ENCODE data around the gene AGBL2. TPM values are rescaled to one million over a fixed set of nuclear protein-coding genes. Genes with fewer than 3 reads are reported as not detected.

The AGBL2 gene
- total RNA-seq, 1 donor from 2014 or later = 1.4 TPM

GRCh38 chr11:47611348-47611794, 103.8 kb downstream of the AGBL2 start:
- peaks cover 4% of the 10 kb centered on the region for H3K36me3 Mint-ChIP-seq (ENCODE audit: low read depth, unreplicated experiment)
- H3K27me3 Mint-ChIP-seq (ENCODE audit: low read depth, unreplicated experiment) = no peaks in the 10 kb centered on the region
- Histone ChIP-seq H3K4me1 (ENCODE audit: insufficient read depth, low read length) (peaks cover 20% of the 10 kb centered on the region), H3K27me3 (ENCODE audit: insufficient read depth, low read length) (no peaks in the 10 kb centered on the region), H3K9ac (ENCODE audit: low read length) (no peak overlapping the region), H3K27ac (ENCODE audit: low read depth, low read length) (no peak overlapping the region), H3K36me3 (ENCODE audit: insufficient read depth, low read length) (no peaks in the 10 kb centered on the region), H3K79me2 (ENCODE audit: insufficient read depth, low read length) (no peaks in the 10 kb centered on the region), H2AFZ (ENCODE audit: low read depth, low read length) (no peak overlapping the region), H3K9me3 (ENCODE audit: insufficient read depth, low read depth, low read length) (no peaks in the 10 kb centered on the region), H3K4me2 (ENCODE audit: low read length) (no peak overlapping the region), H4K20me1 (ENCODE audit: insufficient read depth, low read length) (no peaks in the 10 kb centered on the region), H3K4me3 (ENCODE audit: insufficient read depth, low read depth, low read length) (no peak overlapping the region)
- no peaks in the 10 kb centered on the region for H3K9me3 Mint-ChIP-seq (ENCODE audit: unreplicated experiment)
- TF ChIP-seq, protein P1, sequence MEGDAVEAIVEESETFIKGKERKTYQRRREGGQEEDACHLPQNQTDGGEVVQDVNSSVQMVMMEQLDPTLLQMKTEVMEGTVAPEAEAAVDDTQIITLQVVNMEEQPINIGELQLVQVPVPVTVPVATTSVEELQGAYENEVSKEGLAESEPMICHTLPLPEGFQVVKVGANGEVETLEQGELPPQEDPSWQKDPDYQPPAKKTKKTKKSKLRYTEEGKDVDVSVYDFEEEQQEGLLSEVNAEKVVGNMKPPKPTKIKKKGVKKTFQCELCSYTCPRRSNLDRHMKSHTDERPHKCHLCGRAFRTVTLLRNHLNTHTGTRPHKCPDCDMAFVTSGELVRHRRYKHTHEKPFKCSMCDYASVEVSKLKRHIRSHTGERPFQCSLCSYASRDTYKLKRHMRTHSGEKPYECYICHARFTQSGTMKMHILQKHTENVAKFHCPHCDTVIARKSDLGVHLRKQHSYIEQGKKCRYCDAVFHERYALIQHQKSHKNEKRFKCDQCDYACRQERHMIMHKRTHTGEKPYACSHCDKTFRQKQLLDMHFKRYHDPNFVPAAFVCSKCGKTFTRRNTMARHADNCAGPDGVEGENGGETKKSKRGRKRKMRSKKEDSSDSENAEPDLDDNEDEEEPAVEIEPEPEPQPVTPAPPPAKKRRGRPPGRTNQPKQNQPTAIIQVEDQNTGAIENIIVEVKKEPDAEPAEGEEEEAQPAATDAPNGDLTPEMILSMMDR (IDR thresholded peaks at IDR 0.05; ENCODE audit: insufficient read depth, low read depth, low read length) = no peak
- TF ChIP-seq EZH2 (IDR thresholded peaks at IDR 0.05; ENCODE audit: insufficient read depth, low read length) = no peak
- peaks cover 21% of the 10 kb centered on the region for H3K4me1 Mint-ChIP-seq (ENCODE audit: low read depth, unreplicated experiment)
- DNase-seq (ENCODE audit: low read depth) = no peak
- no peak overlapping the region for H3K27ac Mint-ChIP-seq (ENCODE audit: unreplicated experiment)
- FAIRE-seq = no peak
- H3K4me3 Mint-ChIP-seq (ENCODE audit: unreplicated experiment) = no peak overlapping the region

DNA sequence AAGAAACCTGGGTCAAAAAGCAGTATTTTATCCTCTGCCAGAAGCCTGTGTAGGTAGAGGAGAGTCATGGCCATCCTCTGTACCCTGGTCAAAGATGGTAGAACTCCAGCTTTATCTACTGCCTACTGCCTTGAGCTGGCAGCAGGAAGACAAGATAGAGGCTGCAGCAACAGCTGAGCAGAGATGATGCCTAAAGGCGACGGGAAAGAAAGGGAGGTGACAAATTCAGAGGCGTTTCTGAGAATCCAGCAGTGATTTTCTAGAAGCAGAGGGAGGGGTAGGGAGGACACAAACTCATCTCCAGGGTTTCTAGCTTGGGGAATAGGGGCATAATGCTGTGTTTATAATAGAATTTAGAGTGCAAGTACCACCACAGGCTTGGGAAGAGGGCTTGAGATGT, 105.5 kb downstream of the AGBL2 start:
- no peaks in the 10 kb centered on the region for H3K27me3 ChIP-seq (ENCODE audit: insufficient read depth, low read length)
- Mint-ChIP-seq H3K27me3 (ENCODE audit: low read depth, unreplicated experiment) (no peaks in the 10 kb centered on the region), H3K36me3 (ENCODE audit: low read depth, unreplicated experiment) (peaks cover 4% of the 10 kb centered on the region), H3K27ac (ENCODE audit: unreplicated experiment) (no peak overlapping the region), H3K4me1 (ENCODE audit: low read depth, unreplicated experiment) (peaks cover 24% of the 10 kb centered on the region), H3K4me3 (ENCODE audit: unreplicated experiment) (no peak overlapping the region), H3K9me3 (ENCODE audit: unreplicated experiment) (no peaks in the 10 kb centered on the region)
- no peak overlapping the region for H2AFZ ChIP-seq (ENCODE audit: low read depth, low read length)
- no peaks in the 10 kb centered on the region for H3K9me3 ChIP-seq (ENCODE audit: insufficient read depth, low read depth, low read length)
- H3K79me2 ChIP-seq (ENCODE audit: insufficient read depth, low read length) = no peaks in the 10 kb centered on the region
- no peaks in the 10 kb centered on the region for H4K20me1 ChIP-seq (ENCODE audit: insufficient read depth, low read length)
- H3K4me3 ChIP-seq (ENCODE audit: insufficient read depth, low read depth, low read length) = no peak overlapping the region
- FAIRE-seq (no peak), DNase-seq (ENCODE audit: low read depth) (no peak)
- peaks cover 20% of the 10 kb centered on the region for H3K4me1 ChIP-seq (ENCODE audit: insufficient read depth, low read length)
- H3K9ac ChIP-seq (ENCODE audit: low read length) = no peak overlapping the region
- no peaks in the 10 kb centered on the region for H3K36me3 ChIP-seq (ENCODE audit: insufficient read depth, low read length)
- no peak overlapping the region for H3K4me2 ChIP-seq (ENCODE audit: low read length)
- no peak for TF ChIP-seq EZH2 (IDR thresholded peaks at IDR 0.05; ENCODE audit: insufficient read depth, low read length)
- TF ChIP-seq, protein P1 (IDR thresholded peaks at IDR 0.05; ENCODE audit: insufficient read depth, low read depth, low read length) = no peak
- H3K27ac ChIP-seq (ENCODE audit: low read depth, low read length) = no peak overlapping the region

Other genes with a start within 250 kb of the AGBL2 start
- 92.8 and 101 TPM in 2 replicates for gene CELF1, start 162.2 kb downstream of the AGBL2 start, total RNA-seq
- gene PTPMT1, start 149.8 kb downstream of the AGBL2 start, total RNA-seq = 32.4 and 33.9 TPM in 2 replicates
- 11.9 and 12.5 TPM in 2 replicates for gene KBTBD4, start 136.4 kb downstream of the AGBL2 start, total RNA-seq
- gene NDUFS3, start 136.3 kb downstream of the AGBL2 start, total RNA-seq = 80.7 and 88.7 TPM in 2 replicates
- gene FAM180B, start 128.7 kb downstream of the AGBL2 start, total RNA-seq = 0.16 TPM in 1 of 2 replicates, not detected in the other
- gene C1QTNF4, start 121.0 kb downstream of the AGBL2 start, total RNA-seq = 0.20 TPM in 1 of 2 replicates, not detected in the other
- 99.8 and 103 TPM in 2 replicates for gene MTCH2, start 72.8 kb downstream of the AGBL2 start, total RNA-seq
- 59.4 and 69.7 TPM in 2 replicates for gene FNBP4, start 52.0 kb upstream of the AGBL2 start, total RNA-seq
- 22.9 and 23.8 TPM in 2 replicates for gene NUP160, start 133.0 kb upstream of the AGBL2 start, total RNA-seq

All from astrocyte (in vitro differentiated cells and primary cell).